ENCODE data around the gene ALDH1A3.

ALDH1A3 gene

DNA sequence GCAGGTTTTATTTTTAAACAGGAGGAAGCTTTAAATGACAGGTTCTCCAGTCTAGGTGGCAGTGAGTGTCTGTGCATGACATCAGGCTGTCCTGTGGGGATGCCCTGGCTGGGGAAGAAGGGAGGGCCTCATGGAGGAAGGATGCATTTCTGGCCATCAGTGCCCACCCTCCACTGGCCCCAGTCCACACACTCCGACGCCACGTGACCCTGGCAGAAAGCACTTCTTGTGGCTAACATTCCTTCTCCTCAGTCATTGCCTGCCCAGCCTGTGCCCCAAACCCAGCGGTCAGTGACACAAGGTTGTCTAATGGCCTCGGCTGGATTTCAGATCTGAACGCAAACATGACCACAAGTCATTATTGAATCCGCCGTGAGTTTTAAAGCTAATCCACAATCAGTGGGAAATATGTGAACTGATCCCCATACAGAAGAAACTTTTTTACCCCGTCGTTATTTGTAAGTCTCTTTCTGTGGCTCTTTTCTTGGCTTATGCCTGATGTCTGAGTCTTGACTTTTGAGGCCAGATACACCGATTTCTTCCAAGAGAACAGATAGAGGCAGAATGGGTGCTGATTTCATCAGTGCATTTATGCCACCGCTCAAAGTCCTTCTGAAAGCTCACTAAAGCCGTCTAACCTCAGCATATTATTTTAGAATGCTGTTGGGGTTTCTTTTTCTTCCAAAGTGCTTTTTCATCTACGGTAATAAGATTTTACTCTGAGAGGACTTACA, 22.2 kb downstream of the ALDH1A3 start:
- DNase-seq (ENCODE audit: low read depth, low spot score) = no peak

GRCh38 chr15:100902436-100903167, 23.0 kb downstream of the ALDH1A3 start:
- DNase-seq (ENCODE audit: low read depth, low spot score) = no peak

DNA sequence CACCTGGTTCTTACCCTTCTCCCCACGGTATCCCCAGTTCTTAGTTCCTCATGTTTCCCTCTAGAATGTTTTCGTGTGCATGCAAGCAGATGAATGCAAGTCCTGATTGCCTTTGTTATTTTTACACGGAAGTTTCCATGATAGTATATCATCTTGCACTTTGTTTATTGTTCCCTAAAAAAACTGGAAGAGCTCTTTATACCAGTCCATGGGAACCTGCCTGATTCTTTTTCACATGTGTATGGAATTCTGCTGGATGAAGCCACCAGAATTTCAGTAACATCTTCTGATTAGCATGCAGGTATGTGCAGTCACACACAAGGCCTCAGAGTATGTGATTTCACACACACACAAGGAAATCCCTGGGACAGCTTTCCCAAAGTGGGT, 23.5 kb downstream of the ALDH1A3 start:
- no peak for DNase-seq (ENCODE audit: low read depth, low spot score)

GRCh38 chr15:100905850-100906249, 26.2 kb downstream of the ALDH1A3 start:
- DNase-seq (ENCODE audit: low read depth, low spot score) = no peak

DNA sequence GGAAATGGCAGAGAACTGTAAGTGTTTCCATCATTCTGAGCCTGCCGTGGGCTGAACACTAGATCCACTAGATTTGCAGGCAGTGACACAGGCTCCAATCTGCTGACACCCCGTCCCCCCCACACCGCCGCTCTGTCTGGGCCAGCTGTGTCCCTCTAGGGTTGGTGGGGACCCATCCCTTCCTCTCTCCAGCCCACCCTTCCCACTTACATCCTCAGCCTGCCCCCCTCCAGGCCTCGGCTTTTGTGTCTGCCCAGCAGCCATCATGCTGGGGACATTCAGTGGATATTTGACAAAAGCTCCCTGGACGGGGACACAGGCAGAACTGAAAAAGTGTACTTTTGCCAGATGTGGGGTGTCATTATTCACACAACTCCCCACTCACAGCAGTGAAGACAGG, 28.8 kb downstream of the ALDH1A3 start:
- DNase-seq (ENCODE audit: low read depth, low spot score) = no peak

DNA sequence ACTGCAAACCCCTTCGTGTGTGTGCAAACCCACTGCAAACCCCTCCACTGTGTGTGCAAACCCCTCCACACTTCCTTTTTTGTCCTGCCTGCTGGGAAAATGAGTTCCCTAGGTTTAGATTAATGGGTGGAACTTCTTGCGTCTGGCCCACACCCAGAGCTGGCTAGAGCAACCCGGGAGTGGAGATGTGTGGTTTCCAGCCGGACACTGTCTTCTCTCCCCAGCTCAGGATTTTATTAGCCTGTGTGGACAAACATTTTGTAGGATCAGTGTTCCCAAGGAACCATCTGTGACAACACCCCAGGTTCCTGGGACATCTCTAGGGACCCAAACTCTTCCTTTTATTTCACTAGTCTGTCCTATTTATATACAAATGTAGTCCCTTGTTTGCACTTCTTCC, 29.9 kb downstream of the ALDH1A3 start:
- DNase-seq (ENCODE audit: low read depth, low spot score) = no peak

GRCh38 chr15:100909989-100910955, 30.6 kb downstream of the ALDH1A3 start:
- DNase-seq (ENCODE audit: low read depth, low spot score) = no peak

DNA sequence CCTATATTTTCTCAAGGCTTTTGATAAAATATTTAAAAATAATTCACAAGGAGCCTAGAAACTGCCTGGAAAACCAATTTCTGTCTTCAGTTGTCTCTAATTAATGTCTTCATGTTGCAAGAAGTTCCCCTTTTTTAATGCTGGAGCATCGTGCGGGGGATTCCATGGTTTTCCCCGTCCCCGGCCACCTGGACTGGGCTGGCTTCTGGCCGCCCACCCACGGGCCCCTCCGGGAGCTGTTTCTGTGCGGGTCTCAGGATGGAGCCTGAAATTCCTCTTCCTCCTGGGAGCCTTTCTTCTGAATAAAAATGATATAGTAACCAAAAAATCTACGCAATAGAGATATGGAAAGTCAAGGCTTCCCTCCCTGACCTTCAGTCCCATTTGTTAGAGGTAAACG, 31.5 kb downstream of the ALDH1A3 start:
- DNase-seq (ENCODE audit: low read depth, low spot score) = no peak

GRCh38 chr15:100913961-100914360, 34.3 kb downstream of the ALDH1A3 start:
- no peak for DNase-seq (ENCODE audit: low read depth, low spot score)

- no peak for DNase-seq (ENCODE audit: low read depth, low spot score)
These were observed 35.2 kb downstream of the ALDH1A3 start for GRCh38 chr15:100914876-100915275.

GRCh38 chr15:100918034-100918689, 38.5 kb downstream of the ALDH1A3 start:
- peak; percentile 37 for DNase-seq (ENCODE audit: low read depth, low spot score)

GRCh38 chr15:100918690-100919480, 39.3 kb downstream of the ALDH1A3 start, which contains the start of gene LRRK1:
TSS of gene LRRK1 (plus strand) at chr15:100919357. CDS start at chr15:100924633, 5,276 bp downstream.
- no peak for DNase-seq (ENCODE audit: low read depth, low spot score)

GRCh38 chr15:100919481-100920405, 40.1 kb downstream of the ALDH1A3 start:
- no peak for DNase-seq (ENCODE audit: low read depth, low spot score)

- no peak for DNase-seq (ENCODE audit: low read depth, low spot score)
These were observed 41.0 kb downstream of the ALDH1A3 start for GRCh38 chr15:100920516-100921135.

DNA sequence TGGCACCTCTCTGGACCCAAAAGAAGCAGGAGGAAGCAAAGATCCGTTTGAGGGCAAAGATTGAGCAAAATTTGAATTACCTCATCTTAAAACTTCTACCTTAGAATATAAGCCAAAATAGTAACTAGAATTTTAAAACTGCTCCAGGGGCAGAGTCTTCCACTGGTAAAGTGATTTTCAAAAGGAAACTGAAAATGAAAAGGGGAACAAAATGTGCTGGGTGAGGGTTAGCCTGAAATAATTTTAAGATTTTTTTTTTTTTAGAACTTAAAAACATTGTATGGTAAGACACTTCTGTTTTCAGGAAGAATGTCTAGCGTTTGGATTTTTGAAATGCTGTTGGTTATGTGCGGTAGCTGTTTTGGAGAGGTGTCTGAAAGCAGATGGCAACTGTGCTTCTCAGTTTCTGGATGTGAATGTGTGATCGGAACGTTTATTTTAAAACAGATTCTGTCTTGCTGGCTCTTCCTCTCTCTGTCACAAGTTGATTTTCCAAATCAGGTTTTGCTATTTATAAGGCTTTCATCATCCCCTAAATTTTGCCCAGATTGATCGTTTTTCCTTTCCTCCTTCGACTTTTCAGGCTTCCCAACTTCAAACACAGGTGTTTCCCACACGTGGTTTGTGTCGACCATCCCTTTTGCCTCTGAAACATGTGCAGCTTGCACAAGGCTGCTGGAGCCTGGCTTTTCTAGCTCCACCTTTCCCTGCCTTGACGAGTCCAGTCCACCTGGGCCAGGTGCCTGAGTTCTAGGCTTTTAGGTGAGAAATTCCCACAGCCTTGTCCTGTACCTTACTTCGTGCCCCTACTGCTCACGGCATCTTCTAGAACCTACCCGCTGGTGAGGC, 42.8 kb downstream of the ALDH1A3 start:
- no peak for DNase-seq (ENCODE audit: low read depth, low spot score)

DNA sequence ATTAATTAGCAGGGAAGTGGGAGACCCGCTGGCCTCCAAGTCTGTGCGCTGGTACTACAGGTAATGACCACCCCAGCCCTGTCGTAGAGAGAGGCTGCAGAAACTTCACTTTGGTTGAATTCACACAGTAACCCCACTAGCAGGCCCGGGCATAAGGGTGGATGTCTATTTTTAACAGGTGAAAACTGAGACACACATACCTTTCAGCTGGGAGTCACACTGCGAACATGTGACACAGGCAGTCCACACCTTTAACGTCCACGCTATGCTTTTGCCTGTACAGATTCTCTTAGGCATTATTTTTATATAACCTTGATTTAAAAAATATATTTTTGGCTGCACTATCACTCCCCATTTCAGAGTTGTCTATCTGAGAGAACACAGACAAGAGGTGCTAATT, 43.4 kb downstream of the ALDH1A3 start:
- no peak for DNase-seq (ENCODE audit: low read depth, low spot score)

GRCh38 chr15:100923902-100924301, 44.3 kb downstream of the ALDH1A3 start:
- DNase-seq (ENCODE audit: low read depth, low spot score) = no peak

- no peak for DNase-seq (ENCODE audit: low read depth, low spot score)
These were observed 44.8 kb downstream of the ALDH1A3 start for GRCh38 chr15:100924436-100924835.

All from activated CD4-positive, CD25-positive, alpha-beta regulatory T cell treated with anti-CD3 and anti-CD28 coated beads, Interleukin-2, amount 50 U/mL, for 16 hours (primary cell).